Measurements from ENCODE around the gene CEP135.

CEP135 gene

GRCh38 chr4:55938481-55938880 lies 10.3 kb upstream of the CEP135 start:
- DNase-seq (ENCODE audit: low spot score), result no peak
- in situ Hi-C loops (cut with MboI; ENCODE audit: low pct_unique_long_range_greater_than_20kb, low sequenced_read_pairs, unreplicated experiment), result no loop called here
- TF ChIP-seq CTCF (IDR thresholded peaks at IDR 0.05; ENCODE audit: extremely low read depth, insufficient read depth, missing control alignments), result no peak

GRCh38 chr4:55939421-55939820 lies 9.3 kb upstream of the CEP135 start:
- no peak for DNase-seq (ENCODE audit: low spot score)
- TF ChIP-seq CTCF (IDR thresholded peaks at IDR 0.05; ENCODE audit: extremely low read depth, insufficient read depth, missing control alignments), result no peak

GRCh38 chr4:55941881-55942396 lies 6.8 kb upstream of the CEP135 start:
- no peak for TF ChIP-seq CTCF (IDR thresholded peaks at IDR 0.05; ENCODE audit: extremely low read depth, insufficient read depth, missing control alignments)
- in situ Hi-C loops (cut with MboI; ENCODE audit: low pct_unique_long_range_greater_than_20kb, low sequenced_read_pairs, unreplicated experiment), result no loop called here
- DNase-seq (ENCODE audit: low spot score), result no peak

More at GRCh38 chr4:55939421-55939820, 9.3 kb upstream of the CEP135 start:
- in situ Hi-C loops (cut with MboI; ENCODE audit: low pct_unique_long_range_greater_than_20kb, low sequenced_read_pairs, unreplicated experiment), result no loop called here

- no peak for TF ChIP-seq CTCF (IDR thresholded peaks at IDR 0.05; ENCODE audit: extremely low read depth, insufficient read depth, missing control alignments)
- in situ Hi-C loops (cut with MboI; ENCODE audit: low pct_unique_long_range_greater_than_20kb, low sequenced_read_pairs, unreplicated experiment), result no loop called here
- peak; percentile 38 for DNase-seq (ENCODE audit: low spot score)
Measured at GRCh38 chr4:55947254-55947882, 1.4 kb upstream of the CEP135 start.

- no peak for TF ChIP-seq CTCF (IDR thresholded peaks at IDR 0.05; ENCODE audit: extremely low read depth, insufficient read depth, missing control alignments)
- in situ Hi-C loops (cut with MboI; ENCODE audit: low pct_unique_long_range_greater_than_20kb, low sequenced_read_pairs, unreplicated experiment), result no loop called here
- peak; percentile 55 for DNase-seq (ENCODE audit: low spot score)
Measured at GRCh38 chr4:55947912-55948725, 626 bp upstream of the CEP135 start.

GRCh38 chr4:55949482-55949802 lies 697 bp downstream of the CEP135 start:
- no peak for DNase-seq (ENCODE audit: low spot score)
- in situ Hi-C loops (cut with MboI; ENCODE audit: low pct_unique_long_range_greater_than_20kb, low sequenced_read_pairs, unreplicated experiment), result no loop called here
- TF ChIP-seq CTCF (IDR thresholded peaks at IDR 0.05; ENCODE audit: extremely low read depth, insufficient read depth, missing control alignments), result no peak

Measured in GM13977 (cell line).